Panc1 (cell line): ENCODE data around the gene MIXL1. TPM values are rescaled to one million over a fixed set of nuclear protein-coding genes. Genes with fewer than 3 reads are reported as not detected.

Experiments used
- ATAC-seq: fragments of 200-7000 bp; cut with Tn5 transposase; 2 replicates; pipeline ENCODE4 v1.9.1; 2020; ENCODE audit warnings: mild to moderate bottlenecking, moderate library complexity
- Bru-seq: library from RNA; stranded (reverse); fragments of 400-500 nt; gene quantifications from one replicate; lab custom pipeline; 2021; lab: Mats Ljungman, UMichigan
- BruChase-seq, 2 experiments: library from RNA; stranded (reverse); fragments of 400-500 nt; gene quantifications; one replicate each; lab custom pipeline; 2021; lab: Mats Ljungman, UMichigan
- BruUV-seq: library from RNA; stranded (reverse); fragments of 400-500 nt; replicated peaks from 2 replicates; lab custom pipeline; 2021; lab: Mats Ljungman, UMichigan
- CTCF ChIA-PET: fragments of 300-600 bp; sonication (Branson Sonifier 250); formaldehyde crosslinking; loops from one replicate; lab custom pipeline; 2022; ENCODE audit warnings: antibody characterized with exemption; lab: Charles Lee
- POLR2A ChIA-PET: fragments of 300-600 bp; sonication (Branson Sonifier 250); formaldehyde crosslinking; loops from one replicate; lab custom pipeline; 2022; ENCODE audit warnings: antibody characterized with exemption; lab: Charles Lee
- DNase-seq: peaks from one replicate; pipeline ENCODE4 v3.0.0-alpha.2; 2010; ENCODE audit warnings: low read depth, low spot score
- H3K27ac ChIP-seq: 2 replicates; pipeline ENCODE4 v1.5.1; 2011; ENCODE audit warnings: mild to moderate bottlenecking, low read length, inconsistent platforms
- H3K27me3 ChIP-seq: fragments of 200-500 bp; sonication (Bioruptor generic); 2 replicates; pipeline ENCODE4 v1.6.0; 2014; ENCODE audit warnings: low read length, inconsistent platforms; ENCODE audit not compliant: control insufficient read depth, insufficient read depth
- H3K36me3 ChIP-seq: fragments of 200-500 bp; sonication (Bioruptor generic); 2 replicates; pipeline ENCODE4 v1.5.1; 2014; ENCODE audit warnings: inconsistent platforms, mild to moderate bottlenecking, low read length, moderate library complexity; ENCODE audit not compliant: control insufficient read depth, insufficient read depth
- H3K4me1 ChIP-seq: 2 replicates; pipeline ENCODE4 v1.5.1; 2011; ENCODE audit warnings: inconsistent platforms, mild to moderate bottlenecking, low read length, moderate library complexity; ENCODE audit not compliant: control insufficient read depth, insufficient read depth
- H3K4me3 ChIP-seq, 2 experiments: 2 replicates each; pipeline ENCODE4 v1.5.1; 2011 to 2012; ENCODE audit warnings: low read depth in 2 of 2, low read length in 2 of 2, mild to moderate bottlenecking in 2 of 2, inconsistent platforms in 1 of 2, moderate library complexity in 1 of 2
- H3K9me3 ChIP-seq: fragments of 200-500 bp; sonication (Bioruptor generic); 2 replicates; pipeline ENCODE4 v1.5.1; 2014; ENCODE audit warnings: low read depth, mild to moderate bottlenecking, inconsistent platforms, low read length, moderate library complexity; ENCODE audit not compliant: control insufficient read depth, insufficient read depth
- CTCF ChIP-seq: fragments of 450-650 bp; IDR thresholded peaks from 2 replicates; pipeline ENCODE4 v1.5.1; 2017; ENCODE audit warnings: mild to moderate bottlenecking
- POLR2AphosphoS5 ChIP-seq: IDR thresholded peaks from 2 replicates; pipeline ENCODE4 v1.6.1; 2012; ENCODE audit warnings: mild to moderate bottlenecking, low read depth, low read length, moderate library complexity
- REST ChIP-seq, 2 experiments: IDR thresholded peaks; 2 replicates each; pipeline ENCODE4 v1.6.1; 2011 to 2012; ENCODE audit warnings: low read depth in 2 of 2, control low read depth in 1 of 2, low read length in 1 of 2, mild to moderate bottlenecking in 1 of 2, moderate library complexity in 1 of 2; ENCODE audit not compliant: insufficient read depth in 1 of 2
- SIN3A ChIP-seq: IDR thresholded peaks from 2 replicates; pipeline ENCODE4 v1.6.1; 2012; ENCODE audit warnings: low read depth, mild to moderate bottlenecking, low read length, moderate library complexity, borderline replicate concordance; ENCODE audit not compliant: insufficient read depth
- TCF7L2 ChIP-seq: IDR thresholded peaks from 2 replicates; pipeline ENCODE4 v1.6.1; 2011; ENCODE audit warnings: mild to moderate bottlenecking, low read depth, low read length, inconsistent platforms
- in situ Hi-C: cut with HindIII; loops from 2 replicates; pipeline ENCODE4 v1.10.0; 2016; ENCODE audit warnings: low sequenced_read_pairs, low pct_unique_long_range_greater_than_20kb
- intact Hi-C: fragments of 100-400 bp; cut with micrococcal nuclease; formaldehyde crosslinking; loops from one replicate; pipeline ENCODE4 v1.10.0; 2022; ENCODE audit not compliant: unreplicated experiment
- long read RNA-seq: library from polyadenylated mRNA; unstranded; transcript quantifications from one replicate; pipeline ENCODE4 v2.0.0, GENCODE V29; 2021; ENCODE audit not compliant: unreplicated experiment
- polyA plus RNA-seq: library from polyadenylated mRNA; unstranded; fragments of >200 nt; gene quantifications from one replicate; pipeline ENCODE4 v1.2.1, GENCODE V29; 2012; ENCODE audit warnings: missing spikeins; ENCODE audit not compliant: insufficient read length
- total RNA-seq: library from RNA; stranded (reverse); gene quantifications from one replicate; pipeline ENCODE4 v1.2.1, GENCODE V29; 2021; ENCODE audit not compliant: unreplicated experiment

The MIXL1 gene
- 0.69 TPM for total RNA-seq
- polyA plus RNA-seq = 0.33 TPM
- percentile 25 among the genes with signal in this experiment for Bru-seq, nascent RNA
- percentile 27 among the genes with signal in this experiment for BruChase-seq, experiment 1, labeled RNA remaining after a 2-hour chase
- percentile 38 among the genes with signal in this experiment for BruChase-seq, experiment 2, labeled RNA remaining after a 6-hour chase
- long read RNA-seq = 0 reads

DNA sequence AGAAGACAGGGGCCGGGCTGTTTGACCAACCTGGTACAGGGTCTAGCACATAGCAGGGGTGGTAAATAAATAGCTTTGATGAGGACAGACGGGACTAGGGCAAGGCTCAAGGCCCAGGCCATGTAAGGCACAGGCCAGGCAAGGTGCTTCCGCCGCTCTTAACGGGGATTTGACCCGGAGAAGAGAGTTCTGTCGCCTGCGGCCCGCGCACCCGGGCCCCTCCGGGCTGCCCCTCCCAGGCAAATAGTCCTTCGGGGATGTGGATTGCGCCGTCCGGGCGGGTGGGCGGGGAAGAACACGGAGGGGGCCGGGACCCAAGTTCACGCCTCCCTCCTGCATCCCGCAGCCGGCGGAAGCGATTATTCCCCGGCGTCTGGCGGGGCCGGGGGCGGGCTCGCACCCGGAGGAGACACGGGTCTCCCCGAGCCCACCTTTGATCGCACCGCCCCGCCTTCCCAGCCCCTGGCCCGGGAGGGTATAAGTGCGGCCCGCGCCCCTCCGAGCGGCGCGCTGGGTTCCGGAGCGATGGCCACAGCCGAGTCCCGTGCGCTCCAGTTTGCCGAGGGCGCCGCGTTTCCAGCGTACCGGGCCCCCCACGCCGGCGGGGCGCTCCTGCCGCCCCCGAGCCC is at the start of gene MIXL1:
Gene MIXL1, plus strand, starts transcription at position 508 of the 629 bp plus-strand sequence. Its CDS starts 18 bp downstream, at position 526.
- H3K4me3 ChIP-seq = peak within 1 kb of the TSS; percentile 45 to 56
- H3K27me3 ChIP-seq = no peaks in the 10 kb centered on the region
- ATAC-seq (peak; percentile 73), DNase-seq (no peak)
- ChIA-PET CTCF (interaction anchor here (0.5 kb wide), 1 partner anchor 74 kb away, joined by 3 read pairs; no protein-coding TSS in a partner anchor), POLR2A (no interaction called here)
- TF ChIP-seq CTCF (no peak), TCF7L2 (peak; percentile 77)
- no peak within 1 kb of the TSS for H3K27ac ChIP-seq
- in situ Hi-C loops = no loop called here
- BruUV-seq = no TSS peak
- no peaks in the 10 kb centered on the region for H3K4me1 ChIP-seq
- intact Hi-C loops = no loop called here
- no peaks in the 10 kb centered on the region for H3K9me3 ChIP-seq
- no peaks in the 10 kb centered on the region for H3K36me3 ChIP-seq

DNA sequence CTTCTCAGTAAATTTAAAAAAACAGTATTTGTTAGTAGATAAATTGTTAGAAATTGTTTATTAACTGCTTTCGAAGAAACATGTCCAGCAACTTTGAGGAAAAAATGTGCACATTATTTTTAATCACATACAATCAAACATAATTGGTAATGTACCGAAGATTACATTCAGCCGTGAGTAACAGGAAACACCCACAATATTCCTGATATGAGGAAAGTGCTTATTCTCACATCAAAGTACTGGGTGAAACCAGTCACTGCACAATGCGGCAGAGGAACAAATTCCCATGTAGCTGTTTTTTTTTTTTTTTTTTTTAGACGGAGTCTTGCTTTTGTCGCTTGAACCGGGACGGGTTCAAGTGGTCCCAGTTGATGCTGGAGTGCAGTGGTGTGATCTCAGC is 46.6 kb upstream of the MIXL1 start:
- Histone ChIP-seq H3K9me3 (no peaks in the 10 kb centered on the region), H3K27ac (no peak overlapping the region), H3K4me3 (no peak overlapping the region), H3K4me1 (no peaks in the 10 kb centered on the region), H3K36me3 (peaks cover 4% of the 10 kb centered on the region; the same call in 1 of the 2 replicates), H3K27me3 (no peaks in the 10 kb centered on the region)
- in situ Hi-C loops = no loop called here
- BruUV-seq = no TSS peak
- ATAC-seq (no peak), DNase-seq (no peak)
- POLR2A ChIA-PET = no interaction called here
- intact Hi-C loops = no loop called here
- CTCF ChIA-PET = no interaction called here
- TF ChIP-seq POLR2AphosphoS5 = no peak
- TF ChIP-seq CTCF = no peak
- no peak for TF ChIP-seq SIN3A
- TF ChIP-seq REST (IDR thresholded peaks at IDR 0.05; ENCODE audit: insufficient read depth in 1 of 2, low read depth in 2 of 2, low read length in 1 of 2) = no peak
- no peak for TF ChIP-seq TCF7L2
